ENCODE data around the gene DHFR. TPM values are rescaled to one million over a fixed set of nuclear protein-coding genes. Genes with fewer than 3 reads are reported as not detected.
"Not testable (repeated sequence)": the region's sequence is repeated elsewhere in the genome, so short reads cannot be mapped to it uniquely, and the experiment has no call there.

The DHFR gene
- total RNA-seq, 2 donors from 2014 or later: 16.8 to 29.2 TPM

DNA sequence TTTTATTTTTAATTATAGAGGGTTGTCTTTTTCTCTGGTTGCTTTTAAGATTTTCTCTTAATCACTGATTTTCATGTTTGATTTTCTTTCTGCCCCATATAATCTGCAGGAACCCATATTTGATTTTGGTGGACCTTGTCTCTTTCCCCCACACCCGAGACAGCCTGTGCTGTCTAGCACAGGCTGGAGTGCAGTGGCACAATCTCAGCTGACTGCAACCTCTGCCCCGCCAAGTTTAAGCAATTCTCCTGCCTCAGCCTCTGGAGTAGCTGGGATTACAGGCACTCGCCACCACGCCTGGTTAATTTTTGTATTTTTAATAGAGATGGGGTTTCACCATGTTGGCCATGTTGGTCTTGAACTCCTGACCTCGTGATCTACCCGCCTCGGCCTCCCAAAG is 5.9 kb upstream of the DHFR start:
- ATAC-seq; DNase-seq; intact Hi-C loops (cut with DNase I, micrococcal nuclease): not testable (repeated sequence)

- no peak for ATAC-seq
- intact Hi-C loops (cut with DNase I, micrococcal nuclease): no loop called here
- no peak for DNase-seq
These were observed 4.3 kb upstream of the DHFR start for GRCh38 chr5:80659106-80659505.

DNA sequence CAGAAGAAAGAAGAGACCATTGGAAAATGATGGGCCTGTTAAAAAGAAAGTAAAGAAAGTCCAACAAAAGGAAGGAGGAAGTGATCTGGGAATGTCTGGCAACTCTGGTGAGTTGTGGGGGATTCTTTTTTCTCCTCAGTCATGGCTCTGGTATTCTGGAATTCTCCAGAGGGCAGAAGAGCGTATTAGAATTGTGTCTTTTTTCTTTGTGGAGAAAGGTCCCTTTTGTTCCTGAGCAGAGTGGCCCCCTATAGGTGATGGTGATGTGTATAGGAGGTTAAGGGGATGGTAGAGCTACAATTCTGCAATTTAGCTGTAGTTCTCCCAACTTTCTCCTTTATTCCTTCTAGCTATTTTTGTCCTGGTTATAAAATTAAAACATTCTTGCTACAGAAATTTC is 1.6 kb upstream of the DHFR start:
- intact Hi-C loops (cut with DNase I, micrococcal nuclease): no loop called here
- ATAC-seq (no peak), DNase-seq (no peak)

DNA sequence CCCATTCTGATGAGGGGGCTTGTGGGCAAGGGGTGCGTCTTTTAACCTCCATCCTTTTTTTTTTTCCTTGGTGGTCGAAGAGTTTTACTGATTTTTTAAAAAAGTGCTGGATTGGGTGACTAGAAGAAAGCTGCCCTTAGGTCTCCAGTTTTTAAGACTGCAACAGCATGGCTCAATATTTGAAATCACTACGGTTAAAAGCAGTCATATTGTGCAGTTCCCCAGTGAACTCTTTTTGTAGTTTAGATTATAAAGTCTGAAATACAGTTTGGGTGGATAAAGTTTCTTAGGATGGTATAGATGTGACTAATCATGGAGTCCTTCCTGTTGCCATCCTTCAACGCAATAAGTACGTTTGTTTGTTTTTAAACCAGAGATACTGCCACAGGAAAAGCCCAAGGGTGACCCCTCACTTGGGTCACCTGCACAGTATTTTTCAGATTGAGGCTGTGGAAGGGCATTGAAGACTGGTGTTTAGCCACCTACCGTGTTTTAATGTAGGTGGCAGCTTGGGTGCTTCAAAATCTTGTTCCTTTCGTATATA is 520 bp upstream of the DHFR start:
- no peak for DNase-seq
- intact Hi-C loops (cut with DNase I, micrococcal nuclease): no loop called here
- ATAC-seq: no peak

- DNase-seq (peak; percentile 45 to 57), ATAC-seq (peak; percentile 64)
- intact Hi-C loops (cut with DNase I, micrococcal nuclease): no loop called here
These were observed 761 bp downstream of the DHFR start for GRCh38 chr5:80654054-80654390.

- intact Hi-C loops (cut with DNase I, micrococcal nuclease): no loop called here
These were observed 1.3 kb downstream of the DHFR start for GRCh38 chr5:80653502-80653901.

GRCh38 chr5:80646926-80647325 is 7.9 kb downstream of the DHFR start:
- no peak for ATAC-seq
- intact Hi-C loops (cut with DNase I, micrococcal nuclease): no loop called here
- DNase-seq: no peak

More at GRCh38 chr5:80653502-80653901, 1.3 kb downstream of the DHFR start:
- no peak for ATAC-seq
- DNase-seq: no peak

DNA sequence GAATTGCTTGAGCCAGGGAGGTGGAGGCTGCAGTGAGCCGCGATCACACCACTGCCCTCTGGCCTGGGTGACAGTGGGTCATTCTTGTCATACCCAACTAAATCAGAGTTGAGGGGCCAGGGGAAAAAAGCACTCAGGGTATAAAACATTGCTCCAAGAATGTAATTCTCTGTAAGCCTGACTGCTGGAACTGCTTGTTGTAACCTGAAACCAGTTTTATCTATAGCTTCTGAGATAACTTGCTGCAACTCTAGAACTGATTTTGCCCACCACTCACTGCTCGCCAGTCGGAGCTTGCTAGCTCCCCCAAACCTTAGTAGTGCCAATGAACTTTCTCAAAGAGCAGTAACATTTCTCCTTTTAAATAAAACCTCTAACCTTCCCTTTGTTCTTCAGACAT is 9.9 kb downstream of the DHFR start:
- intact Hi-C loops (cut with DNase I, micrococcal nuclease): no loop called here
- DNase-seq (no peak), ATAC-seq (no peak)

- ATAC-seq: no peak
- intact Hi-C loops (cut with DNase I, micrococcal nuclease): no loop called here
- no peak for DNase-seq
These were observed 13.4 kb downstream of the DHFR start for GRCh38 chr5:80641353-80641752.

GRCh38 chr5:80634193-80634592 is 20.6 kb downstream of the DHFR start:
- intact Hi-C loops (cut with DNase I, micrococcal nuclease): no loop called here
- ATAC-seq: no peak
- DNase-seq: no peak

DNA sequence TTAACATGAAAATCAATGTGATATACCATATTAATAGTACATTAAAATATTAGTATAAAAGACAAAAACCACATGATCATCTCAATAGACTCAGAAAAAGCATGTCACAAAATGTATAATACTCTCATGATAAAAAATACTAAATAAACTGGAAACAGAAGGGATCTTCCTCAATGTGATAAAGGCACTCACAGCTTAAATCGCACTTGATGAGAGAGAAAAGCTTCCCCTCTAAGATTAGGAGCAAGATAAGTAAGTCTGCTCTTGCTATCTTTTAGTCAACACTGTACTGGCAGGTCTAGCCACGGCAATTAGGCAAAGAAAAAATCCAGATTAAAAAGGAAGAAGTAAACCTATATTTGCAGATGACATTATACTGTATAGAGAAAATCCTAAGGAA is 22.1 kb downstream of the DHFR start:
- DNase-seq: no peak
- intact Hi-C loops (cut with DNase I, micrococcal nuclease): no loop called here
- ATAC-seq: no peak

GRCh38 chr5:80631278-80632259 is 23.2 kb downstream of the DHFR start:
- DNase-seq (no peak), ATAC-seq (no peak)
- intact Hi-C loops (cut with DNase I, micrococcal nuclease): no loop called here

DNA sequence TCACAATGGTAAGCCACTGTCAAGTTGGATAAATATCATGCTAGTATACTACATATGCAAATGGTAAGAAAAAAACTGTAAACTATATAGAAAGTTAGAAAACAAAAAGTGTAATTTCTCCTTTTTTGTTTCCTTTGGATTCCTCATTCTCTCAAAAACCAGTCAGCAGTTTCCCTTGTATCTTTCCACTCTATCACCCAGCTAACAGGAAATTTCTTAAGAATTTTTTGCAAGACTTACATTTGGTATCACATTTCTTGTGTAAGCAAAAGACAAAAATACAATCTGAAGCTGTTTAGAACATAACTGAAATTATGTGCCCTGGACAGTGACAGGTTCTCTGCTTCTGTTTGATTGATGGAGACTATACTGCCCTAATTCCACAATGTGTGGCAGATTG is 25.5 kb downstream of the DHFR start:
- DNase-seq: no peak
- no peak for ATAC-seq
- intact Hi-C loops (cut with DNase I, micrococcal nuclease): no loop called here

DNA sequence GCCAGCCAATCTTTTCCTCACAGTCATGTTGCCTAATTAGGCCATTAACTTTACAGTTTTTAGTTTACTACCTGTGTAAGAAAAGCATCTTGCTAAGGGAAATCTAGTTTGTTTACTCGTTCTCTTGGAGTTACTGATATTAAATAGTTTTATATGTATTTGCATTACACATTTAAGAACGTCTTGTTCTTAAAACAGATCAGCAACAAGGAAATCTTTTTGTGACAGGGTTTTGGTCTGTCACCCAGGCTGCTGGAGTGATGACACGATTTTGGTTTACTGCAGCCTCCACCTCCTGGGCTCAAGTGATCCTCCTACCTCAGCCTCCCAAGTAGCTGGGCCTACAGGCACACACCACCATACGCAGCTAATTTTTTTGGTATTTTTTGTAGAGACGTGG is 29.6 kb downstream of the DHFR start:
- intact Hi-C loops (cut with DNase I, micrococcal nuclease): no loop called here
- ATAC-seq (no peak), DNase-seq (no peak)

DNA sequence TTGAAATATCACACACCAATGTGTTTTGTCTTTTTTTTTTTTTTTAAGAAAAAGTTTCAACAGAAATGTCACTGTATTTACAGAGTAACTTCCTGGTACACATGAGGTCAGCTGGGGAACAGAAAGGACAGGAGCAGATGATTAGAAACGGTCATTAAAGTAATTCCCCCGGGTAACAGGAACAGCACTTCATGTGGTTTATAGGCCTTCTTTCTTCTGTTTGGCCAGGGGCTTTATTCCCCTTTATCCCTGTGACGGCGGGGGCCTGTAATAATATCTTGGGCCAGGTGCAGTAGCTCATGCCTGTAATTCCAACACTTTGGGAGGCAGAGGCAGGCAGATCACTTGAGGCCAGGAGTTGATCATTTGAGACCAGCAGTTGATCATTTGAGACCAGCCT is 30.8 kb downstream of the DHFR start:
- ATAC-seq (peak; percentile 94), DNase-seq (peak in 1 of 2 donors; percentile 10)
- intact Hi-C loops (cut with DNase I, micrococcal nuclease): no loop called here

DNA sequence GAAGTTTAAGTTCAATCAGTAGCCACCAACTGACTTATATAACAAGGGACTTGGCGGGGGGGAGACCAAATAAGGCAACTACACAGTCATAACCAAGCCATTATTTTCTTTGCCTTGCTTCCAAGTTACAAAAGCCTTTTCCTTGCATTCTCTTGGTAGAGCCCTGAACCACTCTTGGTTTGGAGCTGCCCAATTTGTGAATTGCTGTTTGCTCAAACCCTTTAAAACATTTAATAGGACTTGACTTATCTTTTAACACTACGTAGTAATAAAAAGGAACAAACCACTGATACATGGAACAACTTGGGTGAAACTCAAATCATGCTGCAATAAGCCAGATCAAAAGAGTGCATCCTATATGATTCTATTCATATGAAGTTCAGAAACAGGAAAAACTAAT is 32.0 kb downstream of the DHFR start:
- DNase-seq: no peak
- intact Hi-C loops (cut with DNase I, micrococcal nuclease): no loop called here
- peak; percentile 30 for ATAC-seq

- intact Hi-C loops (cut with DNase I, micrococcal nuclease): no loop called here
- ATAC-seq: no peak
- no peak for DNase-seq
These were observed 34.6 kb downstream of the DHFR start for GRCh38 chr5:80620211-80620610.

GRCh38 chr5:80619086-80619485 is 35.7 kb downstream of the DHFR start:
- intact Hi-C loops (cut with DNase I, micrococcal nuclease): no loop called here
- DNase-seq: no peak
- ATAC-seq: no peak

DNA sequence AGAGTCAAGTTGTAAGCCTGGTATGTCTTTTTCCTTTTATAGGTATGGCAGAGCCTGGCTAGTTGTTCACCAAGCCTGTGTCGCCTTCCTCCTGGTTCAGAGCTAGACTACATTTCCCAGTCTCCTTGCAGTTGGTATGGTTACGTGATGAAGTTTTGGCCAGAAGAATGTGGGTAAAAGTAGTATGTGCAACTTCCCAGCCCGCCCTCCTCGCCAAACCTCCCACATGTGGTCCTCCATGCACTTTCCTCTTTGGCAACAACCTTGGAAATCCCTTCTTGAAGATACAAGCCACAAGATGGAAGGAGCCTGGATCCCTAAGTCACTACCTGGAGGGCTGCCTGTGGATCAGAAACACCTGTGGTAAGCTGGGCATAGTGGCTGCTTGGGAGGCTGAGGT is 36.3 kb downstream of the DHFR start:
- intact Hi-C loops (cut with DNase I, micrococcal nuclease): no loop called here
- DNase-seq (no peak), ATAC-seq (no peak)

GRCh38 chr5:80615266-80615914 is 39.4 kb downstream of the DHFR start:
- ATAC-seq (no peak), DNase-seq (no peak)
- intact Hi-C loops (cut with DNase I, micrococcal nuclease): no loop called here
